ENCODE measurements around the gene CYP4F2.
"Not testable (repeated sequence)": the region's sequence is repeated elsewhere in the genome, so short reads cannot be mapped to it uniquely, and the experiment has no call there.

CYP4F2 gene

DNA sequence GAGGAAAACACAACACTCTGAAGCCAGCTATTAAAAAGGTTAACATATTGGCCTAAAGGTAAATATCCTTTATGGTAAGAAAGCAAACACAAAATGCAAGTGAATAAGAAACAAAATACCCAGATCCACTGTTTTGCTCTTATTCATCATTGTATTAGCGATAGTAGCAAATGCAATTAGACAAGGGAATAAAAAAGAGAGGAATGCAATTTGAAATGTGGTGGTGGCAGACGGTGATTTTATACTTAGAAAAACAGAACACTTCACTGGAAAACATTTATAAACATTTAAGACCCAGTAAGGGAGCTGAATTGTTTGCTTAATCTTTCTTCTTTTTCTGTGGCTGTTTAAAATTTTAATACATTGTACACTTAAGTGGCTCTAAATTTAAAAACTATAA lies 17.2 kb upstream of the CYP4F2 start:
- no peak overlapping the region for H3K4me3 ChIP-seq (ENCODE audit: low read length)

DNA sequence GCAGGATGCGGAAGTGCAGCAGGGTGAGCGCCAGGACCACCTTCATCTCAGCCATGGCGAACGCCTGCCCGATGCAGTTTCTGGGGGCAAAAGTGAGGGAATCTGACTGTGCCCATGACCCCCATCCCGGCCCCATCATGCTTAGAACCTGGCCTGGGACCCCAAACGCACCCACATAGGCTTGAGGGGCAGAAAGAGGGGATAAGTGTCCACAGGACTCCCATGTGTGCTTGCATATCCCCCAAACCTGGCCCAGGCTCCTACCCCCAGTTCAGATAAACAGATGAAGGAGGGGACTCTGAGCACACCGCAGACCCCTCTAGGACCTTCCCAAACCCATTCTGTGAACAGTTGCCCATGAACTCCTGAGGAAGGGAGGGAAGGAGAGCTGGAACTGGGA lies 16.0 kb upstream of the CYP4F2 start:
- H3K4me3 ChIP-seq (ENCODE audit: low read length), result no peak overlapping the region
- TF ChIP-seq ZNF274 (IDR thresholded peaks at IDR 0.05; ENCODE audit: low read depth, low read length), result no peak

More for the DNA sequence above, 17.2 kb upstream of the CYP4F2 start:
- TF ChIP-seq ZNF274 (IDR thresholded peaks at IDR 0.05; ENCODE audit: low read depth, low read length), result no peak

DNA sequence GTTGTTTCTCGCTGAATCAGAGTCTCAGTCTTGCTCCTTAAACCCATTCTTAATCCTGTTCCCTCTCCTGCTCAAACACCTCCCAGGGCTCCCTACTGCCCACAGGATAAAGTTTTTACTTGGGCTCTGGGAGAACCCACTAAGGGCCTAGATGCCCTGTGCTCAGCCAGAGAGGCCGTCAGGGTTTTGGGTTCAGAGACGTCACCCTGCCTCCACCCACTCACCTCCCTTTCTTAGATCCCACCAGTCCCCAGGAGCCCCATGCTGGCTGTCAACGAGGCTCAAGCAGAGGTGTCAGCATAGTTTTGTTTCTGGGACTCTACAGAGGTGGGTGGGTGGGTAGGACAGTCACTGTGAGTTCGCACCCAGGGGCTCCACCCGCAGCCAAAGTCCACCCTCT lies 15.5 kb upstream of the CYP4F2 start:
- TF ChIP-seq ZNF274 (IDR thresholded peaks at IDR 0.05; ENCODE audit: low read depth, low read length), result no peak
- no peak overlapping the region for H3K4me3 ChIP-seq (ENCODE audit: low read length)

DNA sequence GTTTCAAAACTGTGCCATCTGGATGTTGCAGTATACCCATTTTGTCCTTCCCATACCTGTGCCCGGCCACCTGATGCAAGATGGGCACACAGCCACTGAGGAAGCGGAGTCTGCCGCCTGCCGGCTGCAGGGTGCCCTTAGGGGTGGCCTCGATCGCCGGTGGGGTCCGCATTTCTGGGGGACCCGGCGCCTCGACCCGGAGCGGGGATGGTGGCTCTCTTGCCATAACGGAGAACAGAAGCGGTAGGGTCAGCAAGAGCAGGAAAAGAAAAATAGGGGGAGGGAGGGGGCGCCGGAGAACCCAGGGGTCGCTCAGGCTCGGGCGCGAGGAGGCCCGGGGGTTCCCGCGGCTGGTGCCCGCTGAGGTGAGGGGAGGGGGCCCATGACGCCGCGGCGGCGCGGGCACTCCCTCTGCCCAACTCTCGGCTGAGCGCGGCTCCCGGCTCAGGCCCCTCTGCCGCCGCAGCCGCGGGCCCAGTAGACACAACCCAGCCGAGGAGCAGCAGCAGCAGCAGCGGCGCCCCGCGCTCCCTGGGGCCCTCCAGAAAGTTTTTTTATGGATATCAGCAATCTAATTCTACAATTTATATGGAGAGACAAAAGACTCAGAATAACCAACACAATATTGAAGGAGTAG lies 13.8 kb upstream of the CYP4F2 start:
- TF ChIP-seq ZNF274 (IDR thresholded peaks at IDR 0.05; ENCODE audit: low read depth, low read length), result no peak
- H3K4me3 ChIP-seq (ENCODE audit: low read length), result no peak overlapping the region

DNA sequence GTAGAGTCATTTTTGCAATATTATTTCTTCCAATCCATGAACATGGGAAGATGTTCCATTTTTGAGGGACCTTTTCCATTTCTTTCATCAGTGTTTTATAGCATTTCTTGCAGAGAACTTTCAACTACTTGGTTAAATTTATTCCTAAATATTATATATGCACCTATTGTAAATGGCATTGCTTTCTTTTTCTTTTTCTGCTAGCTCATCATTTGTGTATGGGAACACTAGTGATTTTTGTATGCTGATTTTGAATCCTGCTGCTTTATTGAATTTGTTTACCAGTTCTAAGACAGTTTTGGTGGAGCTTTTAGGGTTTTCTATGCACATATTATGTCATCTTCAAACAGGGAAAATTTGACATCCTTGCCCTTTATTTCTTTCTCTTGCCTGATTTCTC lies 7.2 kb upstream of the CYP4F2 start:
- no peak for TF ChIP-seq ZNF274 (IDR thresholded peaks at IDR 0.05; ENCODE audit: low read depth, low read length)
- H3K4me3 ChIP-seq (ENCODE audit: low read length), result no peak overlapping the region

DNA sequence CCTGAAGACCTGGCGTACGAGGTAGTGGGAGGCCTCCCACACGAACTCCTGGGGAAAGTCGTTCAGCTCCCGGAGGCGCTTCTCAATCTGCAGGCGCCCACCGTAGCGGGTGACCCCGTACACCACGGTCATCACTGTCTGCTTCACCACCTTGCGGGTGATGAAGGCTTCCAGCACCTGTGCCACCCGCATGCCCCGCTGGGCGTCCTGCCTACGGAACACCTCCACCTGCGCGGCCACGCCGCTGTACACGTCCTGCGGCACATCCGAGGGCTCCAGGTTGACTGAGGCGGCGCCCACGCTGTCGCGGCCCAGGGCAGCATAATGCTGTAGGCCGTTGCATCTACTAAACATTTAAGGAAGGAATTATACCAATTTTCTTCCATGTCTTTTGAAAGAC lies 5.0 kb upstream of the CYP4F2 start:
- H3K4me3 ChIP-seq (ENCODE audit: low read length), result not testable (repeated sequence)

DNA sequence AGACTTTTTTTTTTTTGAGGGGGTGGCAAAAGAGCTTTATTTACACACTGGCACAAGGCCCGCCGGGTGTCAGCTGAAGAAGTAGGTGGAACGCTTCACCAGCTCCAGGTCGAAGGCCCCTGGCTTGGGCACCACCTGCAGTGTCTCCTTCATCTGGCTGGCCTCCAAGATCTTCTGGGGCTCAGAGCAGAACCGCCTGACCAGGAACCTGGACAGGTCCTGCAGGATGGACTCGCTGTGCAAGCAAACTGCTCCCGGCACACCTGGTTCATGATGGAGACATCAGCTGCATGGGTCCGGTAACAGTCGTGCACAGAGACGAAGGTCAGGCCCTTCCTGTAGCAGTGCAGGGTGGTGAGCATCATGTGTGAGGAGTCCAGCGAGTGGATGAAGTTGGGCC lies 4.4 kb upstream of the CYP4F2 start:
- TF ChIP-seq ZNF274 (IDR thresholded peaks at IDR 0.05; ENCODE audit: low read depth, low read length), result no peak
- H3K4me3 ChIP-seq (ENCODE audit: low read length), result no peak overlapping the region

DNA sequence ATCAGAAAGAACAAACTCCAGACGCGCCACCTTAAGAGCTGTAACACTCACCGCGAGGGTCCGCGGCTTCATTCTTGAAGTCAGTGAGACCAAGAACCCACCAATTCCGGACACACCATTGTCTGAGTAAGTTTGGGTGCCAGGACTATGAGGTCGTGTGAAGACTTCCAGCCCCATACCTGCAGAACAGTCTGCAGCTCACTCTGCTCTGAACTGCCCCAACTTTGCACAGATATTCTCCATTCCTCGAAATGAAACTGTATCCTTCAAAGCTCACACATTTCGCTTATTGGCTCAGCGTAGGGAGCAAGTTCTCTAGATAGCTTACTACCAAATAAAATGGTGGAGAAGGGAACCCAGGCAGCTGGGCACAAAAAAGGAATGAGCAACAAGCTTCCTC lies 2.6 kb upstream of the CYP4F2 start:
- no peak overlapping the region for H3K4me3 ChIP-seq (ENCODE audit: low read length)
- no peak for TF ChIP-seq ZNF274 (IDR thresholded peaks at IDR 0.05; ENCODE audit: low read depth, low read length)

DNA sequence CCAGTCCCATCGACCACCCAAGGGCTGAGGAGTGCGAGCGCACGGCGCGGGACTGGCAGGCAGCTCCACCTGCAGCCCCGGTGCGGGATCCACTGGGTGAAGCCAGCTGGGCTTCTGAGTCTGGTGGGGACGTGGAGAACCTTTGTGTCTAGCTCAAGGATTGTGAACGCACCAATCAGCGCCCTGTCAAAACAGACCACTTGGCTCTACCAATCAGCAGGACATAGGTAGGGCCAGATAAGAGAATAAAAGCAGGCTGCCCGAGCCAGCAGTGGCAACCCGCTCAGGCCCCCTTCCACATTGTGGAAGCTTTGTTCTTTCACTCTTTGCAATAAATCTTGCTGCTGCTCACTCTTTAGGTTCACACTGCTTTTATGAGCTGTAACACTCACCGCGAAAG lies 2.2 kb upstream of the CYP4F2 start:
- not testable (repeated sequence) for H3K4me3 ChIP-seq (ENCODE audit: low read length)

DNA sequence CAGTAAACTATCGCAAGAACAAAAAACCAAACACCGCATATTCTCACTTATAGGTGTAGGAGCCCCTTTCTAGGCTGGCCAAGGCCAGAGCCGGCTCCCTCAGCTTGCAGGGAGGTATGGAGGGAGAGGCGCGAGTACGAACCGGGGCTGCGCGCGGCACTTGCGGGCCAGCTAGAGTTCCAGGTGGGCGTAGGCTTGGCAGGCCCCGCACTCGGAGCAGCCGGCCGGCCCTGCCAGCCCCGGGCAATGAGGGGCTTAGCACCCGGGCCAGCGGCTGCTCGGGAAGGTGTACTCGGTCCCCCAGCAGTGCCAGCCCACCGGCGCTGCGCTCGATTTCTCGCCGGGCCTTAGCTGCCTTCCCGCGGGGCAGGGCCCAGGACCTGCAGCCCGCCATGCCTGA lies 1.7 kb upstream of the CYP4F2 start:
- not testable (repeated sequence) for H3K4me3 ChIP-seq (ENCODE audit: low read length)

DNA sequence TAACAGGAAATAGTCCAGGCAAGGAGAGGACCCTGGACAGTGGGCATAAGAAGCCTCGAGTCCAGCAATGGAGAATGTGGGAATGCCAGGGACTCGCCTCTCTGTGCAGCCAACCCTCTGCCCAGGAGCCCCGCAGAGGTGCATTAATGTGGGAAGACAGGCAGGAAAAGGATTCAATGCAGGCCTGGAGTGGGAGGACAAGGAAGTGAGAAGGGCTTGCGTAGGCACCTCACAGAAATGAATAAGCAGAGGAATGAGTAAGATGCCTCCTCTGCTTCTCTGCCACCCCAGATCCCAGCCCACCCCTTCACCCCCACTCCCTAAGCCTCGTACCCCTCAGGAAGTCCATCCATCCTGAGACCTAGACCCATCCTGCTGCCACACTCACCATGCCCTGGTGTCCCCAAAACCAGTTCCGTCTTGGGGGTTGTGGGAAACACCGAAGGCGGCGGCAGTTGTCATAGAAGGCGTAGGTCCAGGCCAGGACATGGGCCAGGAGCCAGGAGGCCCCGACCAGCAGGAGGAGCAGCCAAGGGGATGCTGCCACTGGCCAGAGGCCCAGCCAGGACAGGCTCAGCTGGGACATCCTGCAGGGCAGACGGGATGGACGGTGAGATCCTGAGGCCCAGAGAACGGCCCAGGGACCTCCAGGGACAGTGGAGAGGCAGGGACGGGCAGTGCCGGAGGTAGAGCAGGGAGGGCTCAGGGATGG lies 692 bp downstream of the CYP4F2 start:
- no peak for TF ChIP-seq ZNF274 (IDR thresholded peaks at IDR 0.05; ENCODE audit: low read depth, low read length)

DNA sequence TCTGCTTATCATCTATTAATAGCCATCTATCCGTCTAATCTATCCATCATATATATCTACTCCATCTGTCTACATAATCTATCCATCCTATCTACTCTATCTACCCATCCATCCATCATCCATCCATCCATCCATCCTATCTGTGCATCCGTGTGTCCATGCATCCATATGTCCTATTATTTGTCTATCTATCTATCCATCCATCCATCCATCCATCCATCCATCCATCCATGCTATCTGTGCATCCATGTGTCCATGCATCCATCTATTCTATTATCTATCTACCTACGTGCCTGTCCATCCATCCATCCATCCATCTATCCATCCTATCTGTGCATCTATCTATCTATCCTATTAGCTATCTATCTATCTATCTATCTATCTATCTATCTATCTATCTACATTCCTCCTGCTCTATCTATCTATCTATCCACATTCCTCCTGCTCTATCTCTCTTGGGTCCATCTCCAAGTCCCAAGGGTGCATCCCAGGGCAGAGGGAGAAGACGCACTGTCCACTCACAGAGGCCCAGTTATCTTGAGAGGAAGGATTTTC lies 1.9 kb downstream of the CYP4F2 start:
- no peak for TF ChIP-seq ZNF274 (IDR thresholded peaks at IDR 0.05; ENCODE audit: low read depth, low read length)
- no peak overlapping the region for H3K4me3 ChIP-seq (ENCODE audit: low read length)

More for the DNA sequence above, 692 bp downstream of the CYP4F2 start:
- H3K4me3 ChIP-seq (ENCODE audit: low read length), result no peak overlapping the region

DNA sequence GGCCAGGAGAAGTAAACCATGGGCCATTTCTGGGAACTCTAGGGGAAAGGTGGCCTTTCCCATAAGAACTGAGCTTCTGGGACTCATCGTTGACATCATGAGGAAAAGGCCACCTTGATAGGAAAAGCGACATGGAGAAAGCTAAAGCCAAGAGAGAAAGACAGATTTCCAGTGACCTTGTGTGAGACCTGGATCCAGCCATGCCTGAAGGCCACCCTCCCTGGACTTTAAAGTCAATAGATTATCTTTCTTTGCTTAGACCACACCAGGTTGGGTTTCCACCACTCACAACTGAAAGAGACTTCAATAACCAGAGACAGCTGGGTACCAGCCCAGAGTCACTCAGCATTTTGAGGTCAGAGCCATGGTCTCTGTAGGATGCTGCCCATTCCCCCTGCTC lies 3.5 kb downstream of the CYP4F2 start:
- no peak overlapping the region for H3K4me3 ChIP-seq (ENCODE audit: low read length)
- TF ChIP-seq ZNF274 (IDR thresholded peaks at IDR 0.05; ENCODE audit: low read depth, low read length), result no peak

DNA sequence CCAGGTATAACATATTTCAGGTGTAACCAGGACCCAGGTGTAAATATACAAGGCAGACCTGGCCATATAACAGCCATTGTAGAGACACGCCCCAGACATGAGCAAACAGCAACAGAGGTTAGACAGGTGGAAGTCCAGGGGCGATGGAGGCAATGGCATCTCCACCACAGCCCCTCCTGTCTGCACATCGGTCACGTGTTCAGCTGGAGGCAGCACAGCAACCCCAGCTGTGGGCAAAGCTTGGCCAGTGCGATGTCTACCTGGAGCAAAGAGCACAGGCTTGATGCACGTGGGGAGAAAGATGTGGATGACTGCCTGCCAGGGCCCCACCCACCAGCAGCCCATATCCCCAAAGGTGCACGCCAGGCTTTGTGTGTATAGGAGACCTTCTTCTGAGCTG lies 4.4 kb downstream of the CYP4F2 start:
- no peak overlapping the region for H3K4me3 ChIP-seq (ENCODE audit: low read length)
- no peak for TF ChIP-seq ZNF274 (IDR thresholded peaks at IDR 0.05; ENCODE audit: low read depth, low read length)

DNA sequence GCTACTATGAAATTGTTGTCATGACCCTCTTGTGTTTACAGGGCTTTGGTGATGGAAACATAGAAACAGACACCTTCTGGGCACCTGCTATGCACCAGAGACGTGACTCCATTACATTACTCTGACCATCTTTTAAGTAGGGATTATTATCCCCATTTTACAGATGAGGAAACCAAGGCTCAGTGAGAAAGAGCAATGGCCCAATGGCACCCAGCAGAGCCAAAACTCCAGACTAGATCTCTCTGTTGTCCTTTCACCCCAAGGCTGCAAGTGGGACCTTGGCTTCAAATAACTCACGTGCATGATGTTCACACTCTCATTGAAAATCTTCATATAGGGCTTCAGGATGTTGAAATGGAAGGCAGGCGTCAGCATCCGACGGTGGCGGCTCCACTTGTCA lies 5.9 kb downstream of the CYP4F2 start:
- no peak for TF ChIP-seq ZNF274 (IDR thresholded peaks at IDR 0.05; ENCODE audit: low read depth, low read length)

DNA sequence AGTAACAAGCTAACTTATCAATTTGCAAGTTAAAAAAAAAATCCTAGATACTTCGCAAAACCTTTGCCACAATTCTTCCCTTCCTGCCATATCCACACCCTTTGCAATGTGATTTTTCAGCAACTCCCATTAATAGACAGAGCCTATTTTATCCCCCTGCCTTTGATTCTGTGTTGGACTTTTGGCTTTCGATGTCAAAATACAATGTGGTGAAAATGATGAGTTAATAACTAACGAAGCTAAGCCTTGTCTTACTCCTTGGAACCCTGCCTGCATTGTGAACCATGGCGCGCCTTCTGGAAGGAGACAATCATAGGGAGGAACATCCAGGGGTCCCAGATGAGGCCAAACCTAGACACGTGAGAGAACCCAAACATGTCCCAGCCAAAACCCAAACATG lies 6.4 kb downstream of the CYP4F2 start:
- no peak for TF ChIP-seq ZNF274 (IDR thresholded peaks at IDR 0.05; ENCODE audit: low read depth, low read length)
- no peak overlapping the region for H3K4me3 ChIP-seq (ENCODE audit: low read length)

More for the DNA sequence above, 5.9 kb downstream of the CYP4F2 start:
- no peak overlapping the region for H3K4me3 ChIP-seq (ENCODE audit: low read length)

DNA sequence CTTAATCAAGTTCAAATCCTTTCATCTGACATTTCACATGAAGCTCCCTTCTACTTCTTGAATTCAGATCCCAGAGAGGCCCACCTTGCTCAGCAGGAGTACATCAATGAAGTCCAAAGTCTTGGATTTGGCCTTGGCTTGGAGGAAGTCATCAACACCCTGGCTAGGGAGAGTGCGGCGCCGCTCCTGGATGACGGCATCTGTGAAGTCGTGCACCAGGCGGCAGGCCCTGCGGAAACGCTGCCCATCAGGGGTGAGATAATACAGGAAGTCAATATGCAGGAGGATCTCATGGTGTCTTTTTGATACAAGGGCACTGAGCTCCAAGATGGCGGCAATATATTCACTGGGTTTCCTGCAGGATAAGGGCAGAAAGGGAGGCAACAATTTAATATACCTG lies 8.5 kb downstream of the CYP4F2 start:
- not testable (repeated sequence) for H3K4me3 ChIP-seq (ENCODE audit: low read length)

All from GM08714 (cell line).